ENCODE measurements around the gene ZNF672.
"Not testable (repeated sequence)": the region's sequence is repeated elsewhere in the genome, so short reads cannot be mapped to it uniquely, and the experiment has no call there.

ZNF672 gene

DNA sequence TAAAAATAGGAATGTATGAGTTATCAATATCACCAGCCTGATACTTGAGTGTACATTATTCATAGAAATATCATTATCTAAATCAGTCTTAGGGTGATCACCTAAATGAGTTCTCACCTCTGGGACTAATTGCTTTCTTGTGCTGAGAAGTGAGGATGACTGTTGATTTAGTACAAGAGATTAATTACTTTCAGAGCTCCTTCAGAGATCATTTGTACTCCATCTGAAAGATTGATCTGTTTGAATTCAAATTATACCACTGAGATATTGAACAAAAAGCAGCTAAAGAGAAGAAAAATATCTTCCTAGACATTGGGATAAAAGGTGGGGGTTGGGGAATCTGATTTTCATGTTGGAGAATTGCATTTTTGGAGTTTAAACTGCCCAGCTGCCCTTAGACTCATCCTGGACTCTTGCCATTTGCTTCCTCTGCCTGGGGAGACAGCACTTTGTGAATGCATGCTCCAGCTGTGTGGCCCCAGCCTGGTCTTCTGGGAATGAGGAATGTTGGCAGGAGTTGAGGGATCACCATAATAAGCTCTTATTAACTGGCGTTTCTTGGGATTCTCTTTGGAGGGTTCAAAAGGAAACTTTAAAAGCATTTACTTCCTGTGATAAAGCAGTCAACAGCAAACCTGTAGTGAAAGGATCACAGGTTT lies 48.3 kb downstream of the ZNF672 start:
- DNase-seq (ENCODE audit: low read depth in 2 of 2) = no peak

DNA sequence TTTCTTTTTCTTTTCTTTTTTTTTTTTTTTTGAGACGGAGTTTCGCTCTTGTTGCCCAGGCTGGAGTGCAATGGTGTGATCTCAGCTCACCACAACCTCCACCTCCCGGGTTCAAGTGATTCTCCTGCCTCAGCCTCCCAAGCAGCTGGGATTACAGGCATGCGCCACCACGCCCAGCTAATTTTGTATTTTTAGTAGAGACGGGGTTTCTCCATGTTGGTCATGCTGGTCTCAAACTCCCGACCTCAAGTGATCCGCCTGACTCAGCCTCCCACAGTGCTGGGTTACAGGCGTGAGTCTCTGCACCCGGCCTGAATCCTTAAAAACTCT lies 51.9 kb downstream of the ZNF672 start:
- DNase-seq (ENCODE audit: low read depth in 2 of 2) = not testable (repeated sequence)

DNA sequence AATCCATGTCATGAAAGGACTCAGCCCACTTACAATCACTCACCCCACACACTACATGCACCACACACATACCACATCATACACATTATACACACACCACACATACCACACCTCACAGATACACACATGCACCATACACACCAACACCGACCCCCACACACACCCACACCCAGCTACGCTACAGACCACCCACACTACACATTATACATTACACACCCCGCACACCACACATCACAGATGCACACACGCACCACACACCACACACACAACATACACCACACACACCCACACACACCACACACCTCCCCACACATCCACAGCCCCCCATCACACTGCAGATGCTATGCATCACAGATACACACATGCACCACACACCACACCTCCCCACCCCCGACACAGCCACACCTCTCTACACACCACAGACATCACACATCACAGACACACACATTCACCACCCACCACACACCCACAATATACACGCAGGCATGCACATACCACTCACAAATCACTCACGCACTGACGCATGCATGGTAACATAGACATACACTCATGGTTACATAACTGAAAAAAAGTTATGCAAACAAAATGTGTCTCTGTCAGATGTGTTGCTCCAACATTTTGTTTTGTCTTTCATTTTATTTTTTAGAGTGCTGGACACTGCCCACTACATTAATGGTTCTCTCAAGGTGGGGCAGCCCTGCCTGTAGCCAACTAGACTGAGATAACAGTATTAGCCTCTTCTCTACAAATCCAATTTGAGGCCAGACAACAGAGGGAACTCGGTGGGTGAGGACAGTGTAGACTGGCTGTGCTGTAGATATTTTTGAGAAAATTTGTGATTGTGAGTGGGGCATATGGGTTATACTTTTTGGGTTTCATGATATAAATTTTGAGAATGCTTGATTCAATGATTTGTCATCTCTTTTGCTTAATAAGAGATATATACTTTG lies 52.8 kb downstream of the ZNF672 start:
- no peak for DNase-seq (ENCODE audit: low read depth in 2 of 2)

DNA sequence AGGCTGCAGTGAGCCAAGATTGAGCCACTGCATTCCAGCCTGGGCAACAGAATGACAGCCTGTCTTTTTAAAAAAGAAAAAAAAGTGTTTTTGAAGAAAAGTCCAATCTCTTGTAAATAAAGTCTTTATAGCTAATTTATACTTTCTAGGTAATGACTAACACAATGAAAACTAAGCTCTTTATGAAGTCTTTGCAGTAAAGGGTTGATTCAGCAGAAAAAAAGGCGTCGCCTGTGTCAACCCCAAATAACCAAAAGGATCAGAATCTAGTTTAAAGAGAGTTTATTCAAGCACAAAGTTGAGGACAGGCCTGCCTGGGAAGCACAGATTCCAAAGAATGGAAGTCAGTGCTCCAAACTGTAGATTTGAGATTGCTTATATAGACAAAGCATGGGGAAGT lies 53.7 kb downstream of the ZNF672 start:
- no peak for DNase-seq (ENCODE audit: low read depth in 2 of 2)

DNA sequence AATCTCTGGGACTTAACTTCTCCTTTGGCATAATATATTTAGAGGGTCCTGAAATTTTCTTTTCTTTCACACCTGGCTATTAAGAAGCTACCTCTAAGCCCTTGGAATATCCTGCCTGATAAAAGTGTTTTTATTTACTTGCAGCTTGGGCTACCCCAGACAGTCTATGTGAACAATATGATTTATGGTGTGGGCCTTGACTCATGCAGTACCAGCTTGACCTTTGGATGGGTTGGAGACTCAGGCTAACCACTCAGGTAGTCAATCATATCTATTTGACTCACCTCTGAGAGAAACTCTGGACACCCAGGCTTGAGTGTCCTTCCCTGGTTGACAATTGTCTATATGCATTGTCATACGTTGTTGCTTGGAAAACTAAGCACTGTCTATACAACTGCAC lies 54.6 kb downstream of the ZNF672 start:
- DNase-seq (ENCODE audit: low read depth in 2 of 2) = no peak

DNA sequence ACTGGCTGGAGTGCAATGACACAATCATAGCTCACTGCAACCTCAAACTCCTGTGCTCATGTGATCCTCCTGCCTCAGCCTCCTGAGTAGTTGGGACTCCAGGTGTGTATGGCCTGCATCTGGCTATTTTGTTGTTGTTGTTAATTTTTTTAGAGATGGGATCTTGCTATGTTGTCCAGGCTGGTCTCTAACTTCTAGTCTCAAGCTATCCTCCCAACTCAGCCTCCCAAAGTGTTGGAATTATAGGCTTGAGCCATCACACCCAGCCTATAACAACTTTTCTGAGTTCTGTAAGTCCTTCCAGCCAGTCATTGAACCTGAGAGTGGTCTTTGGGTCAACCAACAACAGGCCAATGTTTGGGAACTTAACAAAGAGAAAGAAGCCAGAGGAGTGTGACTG lies 56.8 kb downstream of the ZNF672 start:
- DNase-seq (ENCODE audit: low read depth in 2 of 2) = no peak

DNA sequence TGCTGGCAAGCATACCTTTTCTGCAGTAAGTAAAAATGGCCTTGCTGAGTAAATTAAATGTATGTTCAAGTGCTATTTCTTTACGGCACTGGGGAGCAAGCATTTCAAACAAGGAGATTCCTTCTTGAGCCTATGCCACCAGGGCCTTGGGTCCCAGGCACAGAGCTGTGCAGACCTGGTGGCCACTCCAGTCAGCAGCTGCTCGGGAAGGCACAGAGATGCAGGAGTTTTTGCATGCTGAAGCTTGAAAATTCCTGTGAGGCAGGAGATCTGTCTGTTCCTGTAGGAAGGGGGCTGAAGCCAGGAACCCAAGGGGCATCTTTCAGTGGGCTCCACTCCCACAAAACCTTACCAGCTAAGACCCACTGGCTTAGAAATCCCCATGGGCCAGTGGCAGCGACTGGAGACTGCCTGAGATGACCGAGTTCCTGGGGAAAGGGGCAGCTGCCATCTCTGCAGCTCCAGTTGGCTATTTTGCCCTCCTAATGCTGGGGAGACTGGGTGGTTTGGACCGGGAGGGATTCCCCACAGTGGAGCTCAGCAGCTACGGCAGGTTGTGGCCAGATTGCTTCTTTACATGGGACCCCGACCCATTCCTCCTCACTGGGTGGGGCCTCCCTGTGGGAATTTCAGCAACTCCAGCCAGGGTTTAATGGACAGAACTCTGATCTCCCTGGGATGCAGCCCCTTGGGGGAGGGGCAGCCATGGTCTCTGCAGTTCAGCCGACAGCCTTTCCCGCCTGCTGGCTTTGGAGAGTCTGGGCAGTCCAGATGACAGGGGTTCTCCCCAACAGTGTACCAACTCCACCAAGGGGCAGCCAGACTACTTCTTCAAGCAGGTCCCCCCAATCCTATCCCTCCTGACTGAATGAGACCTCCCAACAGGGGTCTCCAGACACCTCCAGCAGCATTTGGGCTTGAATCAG lies 59.7 kb downstream of the ZNF672 start:
- DNase-seq (ENCODE audit: low read depth in 2 of 2) = no peak
